CD4-positive, CD25-positive, alpha-beta regulatory T cell (primary cell): ENCODE measurements around the gene PCSK4. TPM values are rescaled to one million over a fixed set of nuclear protein-coding genes. Genes with fewer than 3 reads are reported as not detected.
"Not testable (repeated sequence)": the region's sequence is repeated elsewhere in the genome, so short reads cannot be mapped to it uniquely, and the experiment has no call there.

Experiments
- ATAC-seq, 2 donors: fragments of 150-1000 bp; cut with Tn5 transposase; one replicate each; pipeline ENCODE4 v1.10.0; 2021; ENCODE audit warnings: low read depth in 2 of 2, moderate number of reproducible peaks in 2 of 2, moderate library complexity in 1 of 2
- DNase-seq, 3 donors: peaks; one replicate each; pipeline versions ENCODE4 v3.0.0 to v3.0.0-alpha.2; 2012 to 2022; ENCODE audit warnings: mixed read lengths in 1 of 3
- H3K27ac ChIP-seq: one replicate; pipeline ENCODE4 v1.7.0; 2013; ENCODE audit warnings: mild to moderate bottlenecking, low read length; ENCODE audit not compliant: insufficient read depth, poor library complexity, severe bottlenecking
- H3K27me3 ChIP-seq: one replicate; pipeline ENCODE4 v1.7.0; 2013; ENCODE audit warnings: low read length; ENCODE audit not compliant: control insufficient read depth, insufficient read depth
- H3K36me3 ChIP-seq: one replicate; pipeline ENCODE4 v1.7.0; 2013; ENCODE audit warnings: mild to moderate bottlenecking, low read length, moderate library complexity; ENCODE audit not compliant: control insufficient read depth, insufficient read depth
- H3K4me1 ChIP-seq: 2 replicates; pipeline ENCODE4 v1.7.0; 2013; ENCODE audit warnings: mild to moderate bottlenecking, low read length; ENCODE audit not compliant: insufficient read depth, control insufficient read depth, poor library complexity, severe bottlenecking
- H3K4me3 ChIP-seq: one replicate; pipeline ENCODE4 v1.7.0; 2013; ENCODE audit warnings: low read depth, mild to moderate bottlenecking, low read length, moderate library complexity
- H3K9me3 ChIP-seq, 2 experiments: 1 replicate in 1 of 2; 2 replicates in 1 of 2; pipeline ENCODE4 v1.7.0; 2013; ENCODE audit warnings: low read length in 2 of 2, mild to moderate bottlenecking in 1 of 2, moderate library complexity in 1 of 2; ENCODE audit not compliant: control insufficient read depth in 2 of 2
- H3K27ac Mint-ChIP-seq, 3 donors: one replicate each; pipeline ENCODE4 v1.8.0; 2020 to 2022; ENCODE audit warnings: mild to moderate bottlenecking in 3 of 3, mixed read lengths in 3 of 3, moderate library complexity in 2 of 3
- H3K27me3 Mint-ChIP-seq: one replicate; pipeline ENCODE4 v1.8.0; 2022; ENCODE audit warnings: mild to moderate bottlenecking, mixed read lengths
- H3K36me3 Mint-ChIP-seq: one replicate; pipeline ENCODE4 v1.8.0; 2020; ENCODE audit warnings: mixed read lengths
- H3K4me1 Mint-ChIP-seq, 4 donors: one replicate each; pipeline ENCODE4 v1.8.0; 2020 to 2022; ENCODE audit warnings: mixed read lengths in 4 of 4, mild to moderate bottlenecking in 1 of 4
- H3K4me3 Mint-ChIP-seq, 4 donors: one replicate each; pipeline ENCODE4 v1.8.0; 2020 to 2022; ENCODE audit warnings: mild to moderate bottlenecking in 4 of 4, mixed read lengths in 4 of 4, moderate library complexity in 3 of 4
- H3K9me3 Mint-ChIP-seq, 7 donors: one replicate each; pipeline ENCODE4 v1.8.0; 2020 to 2022; ENCODE audit warnings: mixed read lengths in 7 of 7, mild to moderate bottlenecking in 3 of 7, moderate library complexity in 2 of 7
- polyA plus RNA-seq, 4 donors: library from polyadenylated mRNA; unstranded; fragments of 300-500 nt; fragmentation: Illumina TruSeq; gene quantifications; one replicate each; pipeline ENCODE4 v1.2.3, GENCODE V29; 2021
- total RNA-seq: library from RNA; stranded (reverse); gene quantifications from one replicate; pipeline ENCODE4 v1.2.3, GENCODE V29; 2022

The PCSK4 gene
- total and polyA plus RNA-seq, 5 donors from 2014 or later = 0.08 to 1.3 (median 0.79) TPM; not detected in 1

DNA sequence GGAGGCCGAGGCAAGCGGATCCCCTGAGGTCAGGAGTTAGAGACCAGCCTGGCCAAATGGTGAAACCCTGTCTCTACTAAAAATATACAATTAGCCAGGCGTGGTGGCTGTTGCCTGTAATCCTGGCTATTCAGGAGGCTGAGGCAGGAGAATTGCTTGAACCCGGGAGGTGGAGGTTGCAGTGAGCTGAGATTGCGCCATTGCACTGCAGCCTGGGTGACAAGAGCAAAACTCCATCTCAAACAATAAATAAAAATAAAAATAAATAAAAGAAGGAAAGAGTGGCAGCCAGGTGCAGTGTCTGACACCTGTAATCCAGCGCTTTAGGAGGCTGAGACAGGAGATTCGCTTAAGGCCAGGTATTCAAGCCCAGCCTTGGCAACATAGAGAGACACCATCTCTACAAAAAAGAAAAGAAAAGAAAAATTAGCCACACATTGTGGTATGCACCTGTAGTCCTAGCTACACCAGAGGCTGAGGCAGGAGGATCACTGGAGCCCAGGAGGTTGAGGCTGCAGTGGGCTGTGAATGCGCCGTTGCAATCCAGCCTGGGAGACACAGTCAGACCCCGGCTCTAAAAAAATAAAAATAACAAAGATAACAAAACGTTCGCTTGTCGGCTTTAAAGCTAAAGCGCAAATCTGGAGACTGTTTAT is 12.4 kb upstream of the PCSK4 start:
- Histone ChIP-seq H3K4me3 (no peak overlapping the region), H3K4me1 (peaks cover 14% of the 10 kb centered on the region), H3K36me3 (no peaks in the 10 kb centered on the region), H3K27ac (no peak overlapping the region), H3K9me3 (no peaks in the 10 kb centered on the region), H3K27me3 (no peaks in the 10 kb centered on the region)
- ATAC-seq (no peak), DNase-seq (no peak)
- H3K27me3 Mint-ChIP-seq = peaks cover 8% of the 10 kb centered on the region
- peak overlapping the region in 1 of 4 donors; percentile 21 for H3K4me3 Mint-ChIP-seq
- no peaks in the 10 kb centered on the region for H3K36me3 Mint-ChIP-seq
- H3K27ac Mint-ChIP-seq = no peak overlapping the region
- H3K4me1 Mint-ChIP-seq = peaks cover 0 to 14% (median 6%) of the 10 kb centered on the region in 4 donors
- peaks cover 0 to 4% (median 0%) of the 10 kb centered on the region in 7 donors for H3K9me3 Mint-ChIP-seq

DNA sequence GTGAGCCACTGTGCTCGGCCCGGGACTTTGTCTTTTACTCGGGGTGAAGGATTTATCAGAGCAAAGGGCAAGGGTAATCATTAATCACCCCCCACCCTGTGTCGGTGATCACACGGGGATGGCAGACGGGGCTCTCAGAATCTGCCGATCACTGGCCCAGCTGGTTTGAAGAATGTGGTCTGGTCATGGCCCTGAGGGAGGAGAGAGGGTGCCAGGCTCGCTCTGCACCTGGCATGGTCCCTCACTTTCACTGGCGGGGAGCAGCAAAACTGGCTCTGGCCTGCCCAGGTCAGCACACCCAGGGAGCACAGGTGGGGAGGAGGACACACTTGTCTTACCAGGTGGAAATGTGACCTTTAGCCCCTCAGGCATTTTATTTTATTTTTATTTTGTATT is 11.0 kb upstream of the PCSK4 start:
- Mint-ChIP-seq H3K4me1 (peaks cover 0 to 8% (median 3%) of the 10 kb centered on the region in 4 donors), H3K27me3 (peaks cover 7% of the 10 kb centered on the region), H3K27ac (no peak overlapping the region), H3K36me3 (no peaks in the 10 kb centered on the region), H3K9me3 (peaks cover 0 to 4% (median 0%) of the 10 kb centered on the region in 7 donors), H3K4me3 (no peak overlapping the region)
- no peak overlapping the region for H3K4me3 ChIP-seq
- no peak for DNase-seq
- H3K4me1 ChIP-seq = peaks cover 8% of the 10 kb centered on the region
- no peaks in the 10 kb centered on the region for H3K9me3 ChIP-seq
- H3K27me3 ChIP-seq = no peaks in the 10 kb centered on the region
- no peaks in the 10 kb centered on the region for H3K36me3 ChIP-seq
- no peak for ATAC-seq
- H3K27ac ChIP-seq = no peak overlapping the region

DNA sequence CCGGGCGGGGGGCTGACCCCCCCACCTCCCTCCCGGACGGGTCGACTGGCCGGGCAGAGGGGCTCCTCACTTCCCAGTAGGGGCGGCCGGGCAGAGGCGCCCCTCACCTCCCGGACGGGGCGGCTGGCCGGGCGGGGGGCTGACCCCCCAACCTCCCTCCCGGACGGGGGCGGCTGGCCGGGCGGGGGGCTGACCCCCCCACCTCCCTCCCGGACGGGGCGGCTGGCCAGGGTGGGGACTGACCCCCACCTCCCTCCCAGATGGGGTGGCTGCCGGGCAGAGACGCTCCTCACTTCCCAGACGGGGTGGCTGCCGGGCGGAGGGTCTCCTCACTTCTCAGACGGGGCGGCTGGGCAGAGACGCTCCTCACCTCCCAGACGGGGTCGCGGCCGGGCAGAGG is 9.1 kb upstream of the PCSK4 start:
- not testable (repeated sequence) for DNase-seq, H3K27ac ChIP-seq, H3K4me1 Mint-ChIP-seq, H3K9me3 Mint-ChIP-seq, H3K27me3 Mint-ChIP-seq, H3K4me3 ChIP-seq, H3K4me1 ChIP-seq, H3K36me3 Mint-ChIP-seq, H3K36me3 ChIP-seq, H3K9me3 ChIP-seq, H3K27ac Mint-ChIP-seq, H3K4me3 Mint-ChIP-seq, ATAC-seq, H3K27me3 ChIP-seq

GRCh38 chr19:1497578-1498235 is 7.6 kb upstream of the PCSK4 start:
- Histone ChIP-seq H3K4me3 (no peak overlapping the region), H3K9me3 (no peaks in the 10 kb centered on the region), H3K27me3 (no peaks in the 10 kb centered on the region), H3K4me1 (no peaks in the 10 kb centered on the region), H3K36me3 (no peaks in the 10 kb centered on the region), H3K27ac (no peak overlapping the region)
- Mint-ChIP-seq H3K9me3 (peaks cover 0 to 2% (median 0%) of the 10 kb centered on the region in 7 donors), H3K4me1 (peaks cover 0 to 1% (median 0%) of the 10 kb centered on the region in 4 donors), H3K36me3 (no peaks in the 10 kb centered on the region), H3K4me3 (peak overlapping the region in 1 of 4 donors; percentile 15), H3K27ac (no peak overlapping the region), H3K27me3 (peaks cover 4% of the 10 kb centered on the region)
- DNase-seq = no peak
- ATAC-seq = no peak

- H3K27ac ChIP-seq = no peak overlapping the region
- Mint-ChIP-seq H3K27me3 (peaks cover 2% of the 10 kb centered on the region), H3K4me1 (peaks cover 0 to 1% (median under 1%) of the 10 kb centered on the region in 4 donors), H3K27ac (no peak overlapping the region), H3K4me3 (no peak overlapping the region), H3K36me3 (no peaks in the 10 kb centered on the region), H3K9me3 (no peaks in the 10 kb centered on the region)
- no peak overlapping the region for H3K4me3 ChIP-seq
- no peaks in the 10 kb centered on the region for H3K4me1 ChIP-seq
- no peaks in the 10 kb centered on the region for H3K9me3 ChIP-seq
- no peaks in the 10 kb centered on the region for H3K36me3 ChIP-seq
- no peaks in the 10 kb centered on the region for H3K27me3 ChIP-seq
- DNase-seq (no peak), ATAC-seq (no peak)
Observed at GRCh38 chr19:1496714-1497577, 6.8 kb upstream of the PCSK4 start.

DNA sequence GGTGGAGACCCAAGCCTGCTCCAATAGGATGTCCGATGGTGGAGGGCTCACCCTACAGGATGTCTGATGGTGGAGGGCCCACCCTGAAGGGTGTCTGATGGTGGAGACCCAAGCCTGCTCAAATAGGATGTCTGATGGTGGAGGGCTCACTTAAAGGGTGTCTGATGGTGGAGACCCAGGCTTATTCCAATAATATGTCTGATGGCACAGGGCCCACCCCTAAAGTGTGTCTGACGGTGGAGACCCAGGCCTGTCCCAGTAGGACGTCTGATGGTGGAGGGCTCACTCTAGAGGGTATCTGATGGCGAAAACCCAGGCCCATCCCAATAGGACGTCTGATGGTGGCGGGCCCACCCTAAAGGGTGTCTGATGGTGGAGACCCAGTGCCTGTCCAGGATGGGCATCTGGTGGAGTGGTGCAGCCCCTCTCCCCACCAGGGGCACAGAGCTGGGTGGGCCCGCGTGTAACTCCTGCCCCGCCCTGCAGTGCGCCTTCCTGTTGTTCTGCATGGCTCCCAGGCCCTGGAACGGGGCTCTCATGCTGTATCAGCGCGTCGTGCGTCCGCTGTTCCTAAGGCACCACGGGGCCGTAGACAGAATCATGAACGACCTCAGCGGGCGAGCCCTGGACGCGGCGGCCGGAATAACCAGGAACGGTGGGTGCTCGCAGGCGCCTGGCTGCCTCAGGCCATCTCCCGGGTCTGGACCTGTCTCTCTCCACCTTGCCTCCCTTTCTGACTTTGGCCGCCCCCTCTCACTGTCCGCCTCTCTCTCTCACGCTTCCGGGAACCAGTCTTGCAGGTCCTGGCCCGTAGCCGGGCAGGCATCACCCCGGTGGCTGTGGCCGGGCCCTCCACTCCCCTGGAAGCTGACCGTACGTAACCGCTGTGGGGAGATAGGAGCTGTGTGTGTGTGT is 5.9 kb upstream of the PCSK4 start:
- H3K27ac ChIP-seq = no peak overlapping the region
- Mint-ChIP-seq H3K36me3 (no peaks in the 10 kb centered on the region), H3K27me3 (no peaks in the 10 kb centered on the region), H3K4me1 (peaks cover 0 to 5% (median 2%) of the 10 kb centered on the region in 4 donors), H3K4me3 (peak overlapping the region in 1 of 4 donors; percentile 74), H3K9me3 (no peaks in the 10 kb centered on the region), H3K27ac (no peak overlapping the region)
- no peaks in the 10 kb centered on the region for H3K36me3 ChIP-seq
- peaks cover 8% of the 10 kb centered on the region for H3K4me1 ChIP-seq
- H3K4me3 ChIP-seq = no peak overlapping the region
- ATAC-seq (no peak), DNase-seq (no peak)
- H3K9me3 ChIP-seq = no peaks in the 10 kb centered on the region
- no peaks in the 10 kb centered on the region for H3K27me3 ChIP-seq
